ENCODE data around the gene TRIM62.
"Not testable (repeated sequence)": the region's sequence is repeated elsewhere in the genome, so short reads cannot be mapped to it uniquely, and the experiment has no call there.

TRIM62 gene

GRCh38 chr1:33132549-33132948, 49.3 kb downstream of the TRIM62 start:
- DNase-seq = no peak

GRCh38 chr1:33131191-33131590, 50.7 kb downstream of the TRIM62 start:
- DNase-seq = no peak

GRCh38 chr1:33130297-33130696, 51.5 kb downstream of the TRIM62 start:
- peak; percentile 11 to 17 for DNase-seq

- DNase-seq = no peak
Measured at GRCh38 chr1:33128781-33129180, 53.1 kb downstream of the TRIM62 start.

DNA sequence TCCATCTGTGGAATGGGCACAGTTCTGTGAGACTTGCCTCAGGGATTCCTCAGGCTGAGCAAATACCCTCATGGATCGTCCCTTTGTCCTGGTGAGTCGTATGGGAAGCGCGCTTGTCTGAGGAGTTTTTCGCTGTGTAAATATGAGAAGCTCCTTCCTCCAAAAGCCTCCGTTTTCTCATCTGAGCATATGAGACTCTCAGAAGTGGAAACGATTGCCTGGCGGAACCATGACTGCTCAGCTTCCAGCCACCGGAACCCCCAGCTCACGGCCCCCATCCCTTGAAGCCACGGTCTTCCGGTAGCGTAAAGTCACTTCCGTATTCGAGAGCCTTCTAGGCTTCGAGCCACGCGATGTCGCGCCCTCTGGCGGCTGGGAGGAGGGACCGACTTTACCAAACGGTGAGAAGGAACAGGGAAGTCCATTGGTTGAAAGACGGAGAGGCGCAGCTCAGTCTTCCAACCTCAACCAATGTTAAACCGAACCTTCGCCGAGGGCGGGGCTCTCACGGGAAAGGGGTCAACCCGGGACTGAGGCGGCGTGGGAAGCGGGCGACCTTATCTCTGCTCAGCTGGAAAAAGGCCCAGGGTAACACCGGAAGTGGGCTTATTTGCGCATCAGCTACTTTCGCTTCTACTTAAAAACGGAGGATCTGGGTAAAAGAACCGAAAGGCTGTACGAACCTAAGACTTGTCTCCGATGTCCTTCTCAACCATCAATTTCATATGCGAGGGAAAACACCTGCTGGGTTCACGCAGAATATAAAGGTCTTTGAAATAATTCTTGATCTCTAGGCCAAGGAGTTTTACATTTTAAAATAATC, 54.6 kb downstream of the TRIM62 start:
- DNase-seq = peak; percentile 95 to 97

- DNase-seq = no peak
Measured at GRCh38 chr1:33126411-33127000, 55.3 kb downstream of the TRIM62 start.

- not testable (repeated sequence) for DNase-seq
Measured at GRCh38 chr1:33124647-33125046, 57.2 kb downstream of the TRIM62 start.

GRCh38 chr1:33123266-33123665, 58.6 kb downstream of the TRIM62 start:
- DNase-seq = no peak

- DNase-seq = no peak
Measured at GRCh38 chr1:33122483-33123178, 59.2 kb downstream of the TRIM62 start.

DNA sequence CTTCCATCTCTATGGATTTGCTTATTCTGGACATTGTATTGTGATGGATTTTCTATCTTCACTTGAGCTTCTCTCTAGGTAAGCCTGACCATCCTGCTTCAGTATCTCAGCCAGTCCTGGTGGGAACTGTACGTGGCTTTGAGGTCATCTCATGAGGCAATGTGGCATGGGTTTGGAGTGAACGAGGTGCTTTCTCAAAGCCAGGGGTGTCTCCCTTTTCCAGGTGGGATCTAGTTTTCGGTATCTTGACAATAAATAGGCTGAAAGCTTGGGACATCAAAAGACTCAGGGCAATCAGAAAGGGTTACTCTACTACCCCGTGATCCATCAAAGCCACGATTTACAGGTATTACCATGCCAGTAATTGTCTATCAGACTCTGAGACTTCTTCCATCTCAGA, 60.1 kb downstream of the TRIM62 start:
- DNase-seq = no peak

- no peak for DNase-seq
Measured at GRCh38 chr1:33120436-33121231, 61.2 kb downstream of the TRIM62 start.

DNA sequence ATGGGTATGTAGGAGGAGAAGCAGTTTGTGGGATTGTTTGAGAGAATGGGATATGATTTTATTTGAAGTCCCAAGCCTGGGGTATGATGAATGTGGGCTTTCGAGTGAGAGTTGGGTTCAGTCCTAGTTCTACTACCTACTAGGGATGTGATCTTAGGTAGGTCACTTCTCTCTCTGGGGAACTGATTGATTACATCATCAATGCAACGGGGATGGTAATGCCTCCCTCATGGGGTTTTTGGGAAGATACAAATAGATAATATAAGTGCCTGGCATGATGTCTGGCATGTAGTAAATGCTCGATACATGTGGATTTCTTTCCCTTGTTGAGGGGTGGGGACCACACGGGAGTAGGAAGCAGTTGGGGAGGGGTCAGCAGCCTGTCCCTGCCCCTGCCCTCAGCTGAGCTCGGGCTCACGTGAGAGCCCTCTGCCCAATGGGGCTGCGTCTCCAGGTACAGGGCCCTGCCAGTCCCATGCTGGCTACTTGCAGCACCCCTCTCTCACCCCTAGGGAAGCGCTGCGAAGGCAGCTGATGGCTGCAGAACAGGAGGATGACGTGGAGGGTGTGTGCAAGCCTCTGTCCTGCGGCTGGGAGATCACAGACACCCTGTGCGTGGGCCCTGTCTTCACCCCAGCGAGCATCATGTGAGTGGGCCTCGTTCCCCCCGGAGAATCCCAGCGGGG, 62.2 kb downstream of the TRIM62 start:
- no peak for DNase-seq

GRCh38 chr1:33119050-33119449, 62.8 kb downstream of the TRIM62 start:
- no peak for DNase-seq

GRCh38 chr1:33118274-33118673, 63.6 kb downstream of the TRIM62 start:
- no peak for DNase-seq

GRCh38 chr1:33117440-33118085, 64.3 kb downstream of the TRIM62 start:
- no peak for DNase-seq

GRCh38 chr1:33111965-33112364, 69.9 kb downstream of the TRIM62 start:
- DNase-seq = no peak

DNA sequence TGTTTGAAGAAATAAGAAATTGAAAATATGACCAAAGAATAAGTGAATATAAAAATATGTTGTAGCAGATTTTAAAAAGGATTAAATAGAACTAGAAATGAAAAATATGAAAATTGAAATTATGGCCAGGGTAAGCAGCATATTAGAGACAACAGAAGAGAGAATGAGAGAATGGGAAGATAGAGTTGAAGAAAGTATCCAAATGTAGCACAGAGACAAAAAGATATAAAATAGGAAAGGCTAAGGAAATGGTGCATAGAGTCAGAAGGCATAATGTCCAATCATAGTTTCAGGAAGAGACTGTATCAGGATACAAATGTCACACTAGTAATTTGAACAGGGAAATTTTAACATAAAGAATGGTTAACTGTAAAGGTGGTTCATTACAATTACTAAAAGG, 71.4 kb downstream of the TRIM62 start:
- DNase-seq = no peak

GRCh38 chr1:33100119-33100415, 81.8 kb downstream of the TRIM62 start:
- DNase-seq = not testable (repeated sequence)

DNA sequence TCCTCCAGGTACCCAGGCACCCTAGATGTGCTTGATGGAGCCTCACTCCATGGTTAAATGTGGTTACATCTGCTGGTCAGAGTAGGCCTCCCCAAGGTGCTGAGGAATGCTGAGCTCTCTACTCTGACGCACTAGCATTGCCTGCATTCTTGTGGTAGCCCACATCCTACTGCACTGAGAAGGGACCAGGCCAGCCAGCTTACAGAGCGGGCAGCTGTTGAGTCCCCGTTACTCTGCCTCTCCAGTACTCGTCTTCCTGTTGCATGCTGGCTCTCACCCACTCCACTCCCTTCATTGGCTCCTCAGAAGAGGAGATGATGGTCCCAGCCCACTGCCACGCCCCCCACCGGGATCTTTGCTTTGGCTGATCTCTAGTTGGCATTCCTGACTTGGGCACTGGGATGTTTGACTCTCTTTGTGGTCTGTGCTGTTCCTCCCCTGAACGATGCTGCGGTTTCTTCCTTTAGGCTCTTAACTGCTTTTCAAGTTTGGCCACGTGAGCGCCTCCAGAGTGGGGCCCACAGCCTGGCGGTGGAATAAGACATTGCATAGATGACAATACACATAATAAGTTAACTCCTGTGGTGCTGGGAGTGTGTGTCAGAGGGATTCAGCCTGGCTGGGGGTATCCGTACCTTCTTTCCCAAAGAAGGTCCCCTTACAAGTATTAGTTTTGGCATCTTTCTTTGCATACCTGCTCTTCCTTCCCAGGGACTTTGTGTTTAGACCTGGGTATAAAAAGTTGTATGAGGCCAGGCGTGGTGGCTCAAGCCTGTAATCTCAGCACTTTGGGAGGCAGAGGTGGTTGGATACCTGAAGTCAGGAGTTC, 82.3 kb downstream of the TRIM62 start:
- peak; percentile 51 to 60 for DNase-seq

DNA sequence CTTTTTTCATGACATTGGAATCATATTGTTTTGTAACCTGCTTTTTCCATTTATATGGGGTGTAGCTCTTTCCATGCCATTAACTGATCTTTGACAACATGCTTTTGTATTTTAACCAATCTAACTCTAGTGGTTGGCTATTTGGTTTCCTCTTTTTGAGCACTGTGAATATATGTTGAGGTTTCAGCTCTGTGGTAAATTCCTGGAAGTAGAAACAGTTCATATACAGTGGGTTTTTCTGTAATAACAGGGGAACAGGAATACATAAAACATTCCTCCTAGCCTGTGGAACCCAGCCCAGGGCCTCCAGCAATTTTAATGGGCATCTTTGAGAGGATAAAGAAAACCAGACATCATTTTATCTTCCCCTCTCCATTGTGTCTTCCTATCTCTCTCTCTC, 83.5 kb downstream of the TRIM62 start:
- no peak for DNase-seq

- DNase-seq = no peak
Measured at GRCh38 chr1:33097762-33098161, 84.1 kb downstream of the TRIM62 start.
